PC-3 (cell line): ENCODE results near the gene TAF3.

Source experiments
- CTCF ChIP-seq: fragments of 300-600 bp; sonication (generic); conservative IDR thresholded peaks from 2 replicates; pipeline ENCODE4 v1.5.1; 2017; ENCODE audit warnings: antibody characterized with exemption, low read depth, mild to moderate bottlenecking, low read length
- EZH2 ChIP-seq: fragments of 300-600 bp; sonication (generic); IDR thresholded peaks from one replicate; pipeline ENCODE4 v1.6.1; 2017; ENCODE audit warnings: antibody characterized with exemption, mild to moderate bottlenecking, low read length; ENCODE audit not compliant: unreplicated experiment
- EZH2phosphoT487 ChIP-seq: fragments of 300-600 bp; sonication (generic); IDR thresholded peaks from 2 replicates; pipeline ENCODE4 v1.6.1; 2018; ENCODE audit warnings: mild to moderate bottlenecking, antibody characterized with exemption, low read length, borderline replicate concordance

- no peak for TF ChIP-seq CTCF
- TF ChIP-seq EZH2 = no peak
- TF ChIP-seq EZH2phosphoT487 = no peak
These were observed 77.4 kb downstream of the TAF3 start for GRCh38 chr10:7895699-7896090.
